Activated CD8-positive, alpha-beta memory T cell treated with anti-CD3 and anti-CD28 coated beads, Interleukin-2, amount 50 U/mL, for 24 hours (primary cell): ENCODE data around the gene RPS6KA5.
"Not testable (repeated sequence)": the region's sequence is repeated elsewhere in the genome, so short reads cannot be mapped to it uniquely, and the experiment has no call there.

Experiments used
- DNase-seq: peaks from one replicate; pipeline ENCODE4 v3.0.0-alpha.2; 2020; ENCODE audit errors: extremely low read depth

Gene RPS6KA5

DNA sequence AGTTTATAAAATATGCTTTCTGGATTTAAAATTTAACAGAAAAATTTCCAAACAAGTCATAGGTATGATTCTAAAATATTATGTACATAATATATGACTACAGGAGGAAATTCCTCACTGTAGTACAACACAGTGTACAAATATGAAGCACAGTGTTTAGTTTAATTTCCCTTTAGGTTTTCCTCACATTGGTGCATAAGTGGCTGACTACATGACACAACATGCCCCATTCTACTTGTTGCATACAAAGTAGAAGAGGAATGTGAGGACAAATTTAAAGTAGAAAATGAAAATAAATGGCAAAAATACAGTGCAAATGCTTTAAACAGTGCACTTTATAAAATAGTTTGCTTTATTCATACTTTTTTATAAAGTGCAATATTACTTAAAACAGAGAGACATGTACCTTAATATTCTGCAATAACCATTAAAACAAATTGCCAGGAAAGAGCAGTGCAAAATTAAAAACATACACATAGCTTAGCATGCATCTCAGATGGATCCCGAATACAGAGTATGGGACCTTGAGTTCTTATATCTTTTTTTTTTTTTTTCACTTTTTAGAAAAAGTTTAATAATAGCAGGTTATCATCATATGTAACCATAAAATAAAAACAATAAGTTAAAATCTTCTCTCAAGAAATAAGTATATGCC is 189.4 kb downstream of the RPS6KA5 start:
- DNase-seq = no peak

DNA sequence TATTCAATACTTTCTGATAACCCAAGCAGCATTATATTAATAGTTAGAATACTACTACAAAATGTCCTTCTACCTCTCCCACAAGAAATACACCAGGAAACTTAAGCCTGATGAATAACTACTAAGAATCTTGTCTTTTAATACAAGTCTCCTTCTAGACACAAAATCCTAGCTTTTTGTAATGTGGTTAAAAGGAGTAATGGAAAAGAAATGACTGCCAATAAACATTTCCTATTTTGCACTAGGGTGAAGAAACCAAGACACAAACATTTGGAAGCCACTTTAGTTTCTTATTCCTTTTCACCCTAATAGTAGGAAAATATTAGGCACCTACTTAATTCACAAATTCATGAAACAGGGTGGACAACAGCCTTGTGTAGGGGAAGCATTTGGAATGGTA is 192.9 kb downstream of the RPS6KA5 start:
- no peak for DNase-seq

DNA sequence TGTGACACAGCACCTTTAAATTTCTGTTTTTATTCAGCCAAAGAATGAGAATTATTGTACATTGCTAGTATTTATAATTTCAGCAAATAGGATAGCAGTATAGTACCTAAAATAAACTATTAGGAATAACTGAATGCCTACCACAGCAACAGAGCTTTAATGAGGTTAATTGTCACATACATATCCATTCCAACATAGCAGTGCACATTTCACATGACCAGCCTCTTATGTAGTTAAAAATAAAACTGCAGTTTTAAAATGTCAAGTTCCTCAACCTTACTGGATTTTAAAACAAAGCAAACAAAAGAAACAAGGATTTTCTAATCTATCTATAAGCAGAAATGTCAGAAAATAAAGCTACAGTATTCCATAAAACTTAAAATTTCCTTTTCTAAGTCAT is 193.6 kb downstream of the RPS6KA5 start:
- DNase-seq = no peak

DNA sequence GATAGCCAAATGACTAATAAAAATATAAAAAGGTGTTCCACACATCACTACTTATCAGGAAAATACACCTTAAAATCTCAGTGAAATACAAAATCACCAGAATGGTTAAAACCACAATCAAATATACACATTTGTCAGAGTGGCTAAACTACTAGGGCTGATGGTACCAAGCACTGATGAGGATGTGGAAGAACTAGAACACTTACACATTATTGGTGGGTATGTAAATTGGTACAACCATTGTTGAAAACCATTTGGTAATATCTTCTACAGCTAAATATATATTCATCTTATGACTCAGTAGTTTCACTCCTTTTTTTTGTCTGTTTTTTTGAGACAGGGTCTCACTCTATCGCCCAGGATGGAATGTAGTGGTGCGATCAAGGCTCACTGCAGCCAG is 195.7 kb downstream of the RPS6KA5 start:
- no peak for DNase-seq

DNA sequence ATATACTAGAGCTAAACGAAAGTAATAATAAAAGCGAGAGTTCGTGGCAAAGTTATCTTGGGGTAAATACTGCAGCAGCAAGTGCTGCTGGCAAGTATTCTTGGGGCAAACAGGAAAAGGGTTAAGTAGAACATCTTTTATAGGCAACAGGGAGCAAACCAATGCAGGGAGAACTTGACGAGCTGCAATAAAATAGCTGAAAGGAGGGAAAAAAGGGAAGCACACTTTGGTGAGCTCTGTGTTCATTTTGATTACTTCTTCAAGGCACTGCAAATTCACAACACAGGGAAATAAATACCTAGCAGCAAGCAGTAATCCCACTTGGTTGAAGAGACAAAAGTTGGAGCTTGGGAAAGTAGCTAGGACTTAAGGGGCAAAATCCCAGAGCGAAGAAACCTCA is 201.9 kb downstream of the RPS6KA5 start:
- no peak for DNase-seq

DNA sequence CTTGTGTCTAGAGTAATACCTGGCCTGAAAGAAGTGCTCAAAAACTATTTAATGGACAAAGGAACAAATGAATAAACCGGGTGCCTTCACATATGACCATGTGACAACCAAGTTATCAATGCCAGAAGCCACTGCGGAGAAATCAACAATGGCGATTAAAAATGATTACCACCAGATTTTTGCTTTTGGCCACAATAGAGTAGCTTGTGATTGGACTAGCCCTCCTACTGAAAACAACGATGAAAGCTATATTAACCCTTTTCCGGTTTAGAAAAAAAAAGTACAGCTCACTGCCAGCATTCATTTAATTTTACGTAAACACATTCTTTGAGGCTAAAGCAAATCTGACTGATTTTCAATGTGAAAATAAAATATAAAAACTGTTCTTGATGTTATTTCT is 202.6 kb downstream of the RPS6KA5 start:
- no peak for DNase-seq

DNA sequence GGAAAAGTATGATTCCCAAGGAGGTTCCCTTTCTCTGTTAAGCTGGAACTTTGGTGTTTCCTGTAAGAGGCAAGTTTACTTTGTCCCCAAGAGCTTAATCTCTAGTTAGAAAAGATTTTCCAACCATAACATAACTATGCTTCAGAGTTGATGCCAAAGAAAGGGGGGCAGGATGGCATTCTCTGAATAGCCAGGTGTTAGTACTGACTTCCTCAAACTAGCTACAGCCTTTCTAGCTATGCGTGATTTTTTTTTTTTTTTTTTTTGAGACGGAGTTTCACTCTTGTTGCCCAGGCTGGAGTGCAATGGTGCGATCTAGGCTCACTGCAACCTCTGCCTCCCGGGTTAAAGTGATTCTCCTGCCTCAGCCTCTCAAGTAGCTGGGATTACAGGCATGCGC is 204.3 kb downstream of the RPS6KA5 start:
- DNase-seq = not testable (repeated sequence)

DNA sequence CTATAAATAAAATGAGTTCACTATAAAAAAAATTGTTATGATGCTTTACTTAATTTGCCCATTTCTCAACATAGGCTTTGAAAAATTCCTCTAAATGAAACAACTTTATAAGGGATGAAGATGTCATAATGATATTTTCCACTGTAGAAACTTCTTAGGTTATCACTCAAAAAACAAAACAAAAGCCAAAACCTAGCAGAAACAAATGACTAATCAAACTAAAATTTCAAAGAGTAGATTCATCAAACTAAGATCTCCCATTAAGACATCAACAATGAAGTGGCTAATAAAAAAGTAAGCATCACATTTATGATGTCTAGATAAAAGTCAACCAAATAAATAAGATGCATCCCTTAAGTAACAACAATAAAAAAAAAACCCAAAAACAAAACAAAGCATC is 207.3 kb downstream of the RPS6KA5 start:
- no peak for DNase-seq

DNA sequence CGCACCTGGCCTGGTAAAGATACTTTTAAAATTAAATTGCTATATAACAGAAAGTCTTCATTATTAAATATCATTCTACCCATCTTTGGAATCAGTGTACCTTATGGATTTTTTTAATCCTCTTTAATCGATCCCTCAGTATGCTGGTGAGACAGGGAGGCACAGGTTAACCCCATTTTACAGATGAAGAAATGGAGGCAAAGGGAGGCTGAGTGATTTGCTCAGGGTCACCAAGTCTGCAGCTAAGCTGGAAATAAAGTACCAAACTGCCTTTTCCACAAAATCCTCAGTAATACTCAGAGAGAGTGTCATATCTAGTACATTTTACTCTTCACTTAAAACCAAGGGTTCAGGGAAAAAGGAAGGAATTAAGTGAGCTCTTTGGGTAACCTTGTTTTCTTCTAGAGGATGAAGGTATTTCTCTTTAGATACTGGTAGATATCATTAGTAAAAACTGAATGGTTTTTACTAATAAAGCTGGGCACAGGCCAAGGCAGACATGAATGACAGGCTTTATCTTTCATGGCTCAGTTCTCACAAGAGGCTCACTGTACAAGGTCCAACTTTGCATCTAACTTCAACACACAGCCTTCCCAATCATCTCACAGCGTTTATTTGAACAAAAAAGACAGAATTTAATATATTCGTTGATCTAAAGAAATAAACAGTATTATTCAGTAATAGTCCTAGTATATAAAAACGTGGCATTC is 209.0 kb downstream of the RPS6KA5 start:
- DNase-seq = no peak

DNA sequence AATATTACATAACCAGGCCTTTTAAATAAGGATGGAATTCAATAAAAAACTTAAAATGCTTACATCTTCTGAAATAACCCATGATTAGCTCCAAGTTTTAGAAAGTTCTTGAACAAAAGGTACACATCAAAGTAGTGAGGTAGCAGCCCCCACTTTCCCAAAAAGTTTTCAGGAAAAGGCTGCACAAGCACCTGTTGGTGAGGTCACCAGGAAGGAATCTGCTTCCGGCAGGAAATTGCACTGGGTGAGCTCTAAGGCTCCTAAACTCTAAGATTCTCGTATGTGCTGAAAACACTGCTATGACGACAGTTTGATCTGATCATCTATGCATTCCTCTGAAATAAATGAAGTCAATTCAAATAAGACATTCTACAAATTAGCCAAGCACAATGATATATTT is 210.0 kb downstream of the RPS6KA5 start:
- DNase-seq = no peak

DNA sequence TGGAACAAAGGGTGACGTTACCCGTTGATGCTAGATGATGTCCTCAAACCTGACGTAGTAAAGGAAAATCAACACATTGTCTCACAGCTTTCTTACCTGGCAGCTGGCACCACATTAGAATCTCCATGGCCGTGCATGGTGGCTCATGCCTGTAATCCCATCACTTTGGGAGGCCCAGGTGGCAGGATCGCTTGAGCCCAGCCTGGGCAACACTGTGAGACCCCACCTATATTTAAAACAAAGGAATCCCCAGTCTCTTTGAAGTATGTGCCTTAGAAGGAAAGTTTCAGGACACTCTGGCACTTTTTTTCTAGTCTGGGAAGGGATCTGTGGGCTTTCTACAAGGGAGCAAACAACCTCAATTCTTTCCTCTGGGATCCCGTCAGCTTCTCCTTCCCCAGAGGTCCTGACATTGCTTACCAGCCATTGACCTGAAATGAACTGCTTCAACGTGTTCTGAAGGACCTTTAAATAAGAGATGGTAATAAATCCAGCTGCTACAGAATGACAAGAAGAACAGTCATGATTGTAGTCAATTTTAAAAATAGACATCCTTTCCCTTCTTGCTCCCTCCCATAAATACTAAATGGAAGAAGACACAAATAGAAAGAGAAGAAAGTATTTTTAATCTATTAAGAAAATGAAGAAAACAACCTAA is 210.5 kb downstream of the RPS6KA5 start:
- no peak for DNase-seq

DNA sequence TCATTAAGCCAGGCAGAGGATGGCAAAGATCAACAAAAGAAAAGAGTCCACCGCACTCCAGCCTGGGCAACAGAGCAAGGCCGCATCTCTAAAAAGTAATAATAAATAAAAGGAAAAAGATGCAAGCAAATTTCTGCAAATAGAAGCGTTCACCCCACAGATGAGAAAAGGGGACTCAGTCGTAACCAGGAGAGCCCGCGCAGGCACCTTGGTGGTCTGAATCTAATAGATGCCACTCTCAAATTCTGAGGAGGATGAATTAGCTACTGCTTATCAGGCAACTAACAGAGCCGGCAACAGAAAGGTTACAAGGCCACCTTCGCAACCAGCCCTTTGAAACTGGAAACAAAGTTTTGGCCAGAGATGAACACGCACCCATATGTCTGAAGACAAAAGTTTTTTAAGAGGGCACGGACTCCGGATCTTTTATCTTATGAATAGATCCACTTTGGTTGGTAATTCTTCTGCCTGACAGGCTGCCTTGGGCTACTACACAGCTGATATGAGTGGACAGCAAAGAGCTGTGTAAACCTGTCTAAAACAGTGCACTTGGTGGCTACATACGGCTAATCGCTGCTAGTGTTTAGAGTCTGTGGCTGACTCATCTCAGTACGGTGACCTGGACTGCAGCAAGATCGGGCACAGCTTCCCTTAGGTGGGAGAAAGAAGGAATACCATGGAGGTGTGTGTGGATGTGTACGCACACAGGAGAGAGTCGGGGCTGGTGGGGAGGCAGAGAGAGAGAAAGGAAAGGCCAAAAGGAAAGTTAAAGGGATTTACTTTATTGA is 211.3 kb downstream of the RPS6KA5 start:
- no peak for DNase-seq

DNA sequence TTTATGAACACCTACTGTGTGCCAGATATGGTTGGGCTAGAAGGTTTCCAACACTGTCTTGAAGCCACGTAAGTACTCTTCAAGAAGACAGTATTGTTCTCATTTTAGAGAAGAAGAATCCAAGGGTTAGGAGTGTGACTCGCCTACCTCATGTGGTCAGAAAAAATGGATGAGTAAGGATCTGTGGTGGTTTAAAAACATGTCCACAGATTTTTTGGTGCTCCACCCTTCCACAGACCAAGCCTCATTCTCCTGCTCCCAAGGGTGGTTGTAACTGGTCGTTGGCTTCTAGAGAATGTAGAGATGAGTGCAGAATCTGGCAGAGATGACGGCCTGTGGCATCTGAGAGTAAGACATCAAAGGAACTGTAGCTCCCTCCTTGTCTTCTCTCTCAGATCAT is 213.9 kb downstream of the RPS6KA5 start:
- no peak for DNase-seq

DNA sequence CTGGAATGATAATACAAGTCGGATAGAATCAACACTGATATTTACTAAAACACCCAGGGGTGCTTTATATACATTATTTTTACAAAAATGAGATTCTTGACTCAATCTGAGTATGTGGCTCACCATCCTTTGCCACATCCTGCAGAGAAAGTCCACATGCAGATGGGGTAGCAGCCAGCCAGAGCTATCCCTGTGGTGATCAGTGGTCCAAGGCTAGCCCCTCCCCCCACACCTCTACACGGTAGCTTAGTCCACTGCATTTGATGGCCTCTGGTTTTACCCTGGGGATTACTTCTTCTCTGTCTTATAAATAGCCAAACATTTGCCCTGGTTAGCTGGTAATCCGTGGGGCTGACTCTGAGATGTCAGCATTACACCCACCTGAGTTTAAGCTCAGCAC is 216.1 kb downstream of the RPS6KA5 start:
- DNase-seq = no peak

DNA sequence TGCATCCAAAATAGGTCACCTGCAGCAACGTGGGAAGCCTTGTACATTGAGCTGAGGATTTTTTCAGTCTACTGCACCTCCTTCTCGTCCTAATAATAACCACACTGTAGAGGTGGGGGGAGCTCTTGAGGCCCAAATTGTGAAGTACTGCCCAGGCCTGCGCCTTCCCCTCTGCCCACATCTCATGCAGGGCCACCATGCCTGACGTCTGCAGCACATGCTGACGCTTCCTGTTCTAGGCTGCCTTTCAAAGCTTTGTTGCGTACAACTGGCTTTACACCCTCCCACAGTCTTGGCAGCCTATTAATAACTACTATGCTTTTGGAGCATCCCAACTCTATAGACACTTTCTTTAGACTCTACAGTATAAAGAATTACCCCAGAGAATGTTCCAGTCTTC is 217.7 kb downstream of the RPS6KA5 start:
- DNase-seq = no peak

DNA sequence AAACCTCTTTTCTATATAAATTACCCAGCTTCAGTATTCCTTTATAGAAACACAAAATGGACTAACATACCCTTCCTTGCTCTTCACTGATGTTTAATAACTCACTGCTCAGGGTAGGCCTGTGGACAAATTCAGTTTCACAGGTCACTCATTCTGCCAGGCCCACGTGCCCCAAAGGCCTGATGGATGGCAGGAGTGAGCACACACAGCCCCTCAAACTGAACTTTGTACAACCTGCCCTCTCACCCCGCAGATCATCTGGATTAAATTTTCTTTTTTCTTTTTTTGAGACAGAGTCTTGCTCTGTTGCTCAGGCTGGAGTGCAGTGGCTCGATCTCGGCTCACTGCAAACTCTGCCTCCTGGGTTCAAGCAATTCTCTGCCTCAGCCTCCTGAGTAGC is 219.8 kb downstream of the RPS6KA5 start:
- not testable (repeated sequence) for DNase-seq

DNA sequence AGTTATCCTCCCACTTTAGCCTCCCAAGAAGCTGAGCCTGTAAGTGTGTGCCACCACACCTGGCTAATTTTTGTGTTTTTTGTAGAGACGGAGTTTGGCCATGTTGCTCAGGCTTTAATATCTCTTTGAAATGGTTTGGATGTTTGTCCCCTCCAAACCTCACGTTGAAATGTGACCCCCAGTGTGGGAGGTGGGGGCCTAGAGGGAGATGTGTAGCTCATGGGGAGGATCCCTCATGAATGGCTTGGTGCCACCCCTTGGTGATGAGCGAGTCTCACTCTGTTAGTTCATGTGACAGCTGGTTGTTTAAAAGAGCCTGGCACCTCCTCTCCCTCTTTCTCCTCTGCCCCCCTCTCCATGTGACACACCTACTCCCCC is 220.6 kb downstream of the RPS6KA5 start:
- no peak for DNase-seq

DNA sequence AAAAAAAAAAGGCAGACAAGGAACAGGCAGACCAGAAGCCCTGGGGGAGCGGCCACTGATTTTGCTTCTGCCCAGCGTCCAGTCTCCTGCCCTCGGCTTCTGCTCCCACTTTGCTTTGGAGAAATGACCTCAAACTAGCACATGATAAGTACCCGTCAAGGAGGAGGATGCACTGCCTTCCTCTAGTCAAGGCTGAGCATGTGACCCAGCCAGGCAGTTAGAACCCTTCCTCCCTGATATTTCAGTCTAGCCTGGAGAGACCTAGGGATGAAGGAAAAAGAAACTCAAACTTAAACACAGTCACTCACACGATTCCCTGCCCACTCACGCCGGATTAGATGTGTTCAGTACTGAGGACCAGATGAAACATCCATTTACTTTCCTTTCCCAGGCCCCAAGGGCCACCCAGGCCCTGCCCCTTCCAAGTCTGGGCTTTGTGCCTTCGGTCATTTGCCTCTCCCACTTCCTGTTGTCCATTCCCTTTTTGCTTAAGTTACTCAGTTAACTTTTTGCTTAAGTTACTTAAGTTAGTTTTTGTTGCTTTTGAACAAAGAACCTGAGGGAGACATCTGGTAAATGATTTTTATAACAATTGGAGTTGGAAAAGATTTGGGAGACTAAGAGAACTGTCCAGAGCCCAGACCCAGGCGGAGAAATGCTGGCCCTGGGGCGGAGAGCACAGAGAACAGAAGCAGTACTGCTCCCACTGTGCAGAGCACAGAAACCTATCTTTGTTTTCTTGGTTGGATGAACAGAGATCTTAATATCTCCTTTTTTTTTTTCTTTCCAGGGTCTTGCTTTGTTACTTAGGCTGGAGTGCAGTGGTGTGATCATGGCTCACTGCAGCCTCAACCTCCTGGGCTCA is 221.2 kb downstream of the RPS6KA5 start:
- DNase-seq = no peak

DNA sequence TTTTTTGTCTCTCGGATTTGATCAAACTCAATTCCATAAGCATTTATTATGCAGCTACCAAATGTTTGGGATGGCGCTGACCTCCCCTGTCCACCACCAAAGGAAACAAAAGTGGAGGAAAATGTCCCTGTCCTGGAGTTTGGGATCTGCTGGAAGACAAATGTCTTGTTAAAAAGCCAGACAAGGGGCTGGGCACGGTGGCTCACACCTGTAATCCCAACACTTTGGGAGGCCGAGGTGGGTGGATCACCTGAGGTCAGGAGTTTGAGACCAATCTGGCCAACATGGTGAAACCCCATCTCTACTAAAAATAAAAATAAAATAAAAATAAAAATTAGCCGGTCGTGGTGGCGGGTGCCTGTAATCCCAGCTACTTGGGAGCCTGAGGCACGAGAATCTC is 221.9 kb downstream of the RPS6KA5 start:
- not testable (repeated sequence) for DNase-seq

DNA sequence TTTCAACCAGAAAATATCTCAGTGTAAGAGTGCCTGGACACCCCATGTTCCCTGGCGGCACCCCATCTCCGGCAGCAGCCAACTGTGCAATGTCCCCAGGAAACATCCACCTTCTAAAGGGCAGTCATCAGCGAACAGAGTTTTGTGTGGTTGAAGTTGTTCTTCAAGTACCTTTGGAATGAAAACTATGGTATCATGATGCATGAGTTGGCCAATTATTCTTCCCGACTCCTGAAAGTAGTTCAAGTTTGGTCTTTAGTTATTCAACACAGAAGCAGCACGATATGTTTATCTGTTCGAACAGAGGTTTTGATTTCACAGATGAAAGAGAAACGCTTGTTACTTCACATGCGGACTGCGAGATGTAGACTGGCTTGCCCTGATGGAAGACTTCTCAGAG is 223.1 kb downstream of the RPS6KA5 start:
- DNase-seq = no peak

DNA sequence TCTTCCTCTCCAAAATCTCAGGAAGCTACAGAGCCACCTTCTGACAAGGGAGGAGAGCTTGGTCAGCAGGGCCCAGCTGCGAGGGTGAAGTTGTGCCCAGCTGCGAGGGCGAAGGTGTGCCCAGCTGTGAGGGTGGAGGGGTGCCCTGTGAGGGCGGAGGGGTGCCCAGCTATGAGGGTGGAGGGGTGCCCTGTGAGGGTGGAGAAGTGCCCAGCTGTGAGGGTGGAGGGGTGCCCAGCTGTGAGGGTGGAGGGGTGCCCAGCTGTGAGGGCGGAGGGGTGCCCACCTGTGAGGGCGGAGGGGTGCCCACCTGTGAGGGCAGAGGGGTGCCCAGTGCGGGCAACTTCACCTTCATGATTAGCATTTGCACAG is 223.8 kb downstream of the RPS6KA5 start:
- DNase-seq = no peak

DNA sequence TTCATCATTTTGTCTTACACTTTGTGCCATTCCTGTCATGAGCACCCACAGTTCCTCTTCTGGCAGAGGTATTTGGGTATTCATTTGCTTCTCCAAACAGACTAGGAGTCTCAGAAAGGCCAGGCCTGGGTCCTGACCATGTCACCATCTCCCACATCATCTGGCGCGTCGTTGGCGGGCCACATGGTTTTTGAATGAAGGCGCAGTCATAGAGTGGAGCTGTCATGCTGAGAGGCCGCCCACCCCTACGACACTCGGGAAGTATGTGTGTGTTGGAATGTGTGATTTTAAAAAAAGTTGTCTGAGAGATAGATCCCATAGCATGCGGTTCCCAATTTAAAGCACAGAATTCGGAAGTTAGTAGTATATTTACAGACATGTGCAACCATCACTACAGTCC is 228.6 kb downstream of the RPS6KA5 start:
- DNase-seq = no peak
